Activated naive CD4-positive, alpha-beta T cell treated with anti-CD3 and anti-CD28 coated beads, Interleukin-2, amount 50 U/mL, for 16 hours (primary cell): Measurements from ENCODE around the gene HDGFL2.
"Not testable (repeated sequence)": the region's sequence is repeated elsewhere in the genome, so short reads cannot be mapped to it uniquely, and the experiment has no call there.

Experiments used
- DNase-seq: peaks from one replicate; pipeline ENCODE4 v3.0.0-alpha.2; 2020

The HDGFL2 gene

DNA sequence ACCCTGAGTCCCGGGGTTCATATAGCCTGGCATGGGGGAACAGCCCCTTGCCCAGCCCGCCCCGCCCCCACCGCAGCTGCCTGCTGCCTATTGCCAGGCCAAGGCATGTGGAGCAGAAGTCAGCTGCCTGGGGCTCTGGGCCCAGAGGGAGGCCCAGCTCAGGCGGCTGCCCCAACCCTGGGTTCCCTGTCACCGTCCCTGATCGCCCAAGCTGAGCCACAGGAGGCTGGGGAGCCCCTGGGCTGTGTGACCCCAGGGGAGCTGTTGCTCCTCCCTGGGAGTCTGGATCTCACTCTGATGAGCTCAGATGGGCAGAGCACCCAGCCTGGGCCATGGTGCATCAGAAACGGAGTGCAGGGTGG lies 44.8 kb downstream of the HDGFL2 start:
- no peak for DNase-seq

DNA sequence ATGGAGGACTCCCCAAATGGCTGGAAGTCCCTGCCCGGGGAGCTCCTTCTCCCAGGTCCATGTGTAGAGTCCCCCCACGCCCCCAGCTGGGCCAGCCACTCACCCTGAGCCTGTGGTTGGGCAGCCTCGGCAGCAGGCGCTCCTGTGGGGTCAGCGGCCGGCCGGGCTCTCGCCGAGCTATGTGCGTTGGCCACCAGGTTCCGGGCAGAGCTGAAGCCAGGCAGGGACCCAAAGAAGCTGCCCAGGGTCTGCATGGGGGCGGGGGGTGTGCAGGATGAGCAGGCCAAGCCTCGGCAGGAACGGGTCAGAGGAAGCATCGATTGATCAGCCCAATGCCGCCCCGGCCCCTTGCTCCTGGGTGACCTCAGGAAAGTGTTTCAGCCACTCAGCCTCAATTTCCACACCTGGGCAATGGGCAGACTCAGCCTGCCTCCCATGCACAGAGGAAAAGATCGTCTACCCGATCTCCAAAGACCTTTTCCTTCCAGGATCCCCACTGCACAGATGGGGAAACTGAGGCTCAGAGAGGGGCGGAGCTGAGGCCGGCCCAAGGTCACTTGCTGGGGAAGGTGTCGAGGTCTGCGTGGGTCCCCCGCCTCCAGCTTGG lies 45.5 kb downstream of the HDGFL2 start:
- no peak for DNase-seq

DNA sequence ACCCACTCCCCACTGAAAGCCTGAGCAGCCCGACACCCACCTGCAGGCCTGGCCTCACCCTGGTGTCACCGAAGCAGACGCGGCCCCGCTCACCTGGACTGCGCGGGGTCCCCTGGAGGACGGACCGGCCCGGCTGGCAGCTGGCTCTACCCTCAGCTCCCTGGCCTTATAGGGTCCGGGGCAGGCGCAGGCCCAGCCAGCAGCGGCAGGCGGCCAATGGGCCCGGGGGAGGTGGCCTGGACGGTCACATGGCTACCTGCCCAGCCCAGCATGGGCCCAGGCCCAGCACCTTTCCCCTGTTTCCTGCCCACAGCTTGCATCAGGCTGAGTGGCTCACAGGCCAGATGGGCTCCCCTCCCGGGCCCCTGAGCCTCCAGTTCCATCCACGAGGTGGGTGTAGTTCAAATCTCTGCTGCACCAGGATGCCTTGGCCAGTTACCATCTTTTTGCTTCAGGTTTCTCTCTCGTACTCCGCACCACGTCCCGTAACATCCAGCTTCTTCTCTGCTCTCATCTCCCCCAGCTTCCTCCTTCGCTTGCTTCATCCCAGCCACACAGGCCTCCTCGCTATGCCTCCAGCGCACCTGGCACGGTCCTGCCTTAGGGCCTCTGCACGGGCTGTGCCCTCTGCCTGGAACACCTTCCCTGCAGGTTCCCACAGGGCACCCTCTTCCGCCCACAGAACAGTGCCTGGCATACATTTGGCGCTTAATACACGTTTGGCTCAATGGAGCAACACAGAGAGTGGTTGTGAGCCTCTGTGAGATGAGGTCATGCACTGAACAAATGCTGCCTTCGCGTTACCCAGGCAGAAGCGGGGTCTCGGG lies 46.5 kb downstream of the HDGFL2 start, which contains the start of gene PLIN4:
TSS of gene PLIN4 (minus strand) at position 142 of the 827 bp plus-strand sequence. CDS start 214 bp downstream, outside the sequence.
- no peak for DNase-seq

DNA sequence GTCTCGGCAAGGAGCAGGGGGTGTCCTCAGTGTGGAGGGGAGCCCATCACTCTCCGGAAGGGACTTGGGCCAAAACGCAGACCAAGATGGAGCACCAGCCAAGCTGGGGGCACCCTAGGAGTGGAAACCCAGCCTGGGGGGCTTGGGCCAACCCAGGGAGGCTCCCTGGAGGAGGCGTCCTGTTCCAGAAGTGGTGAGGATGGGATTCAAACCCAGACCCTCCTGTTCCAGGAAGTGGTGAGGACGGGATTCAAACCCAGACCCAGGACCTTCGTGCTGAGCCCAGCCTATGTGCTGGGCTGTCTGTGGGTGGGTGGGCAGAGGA lies 47.0 kb downstream of the HDGFL2 start:
- DNase-seq = no peak

DNA sequence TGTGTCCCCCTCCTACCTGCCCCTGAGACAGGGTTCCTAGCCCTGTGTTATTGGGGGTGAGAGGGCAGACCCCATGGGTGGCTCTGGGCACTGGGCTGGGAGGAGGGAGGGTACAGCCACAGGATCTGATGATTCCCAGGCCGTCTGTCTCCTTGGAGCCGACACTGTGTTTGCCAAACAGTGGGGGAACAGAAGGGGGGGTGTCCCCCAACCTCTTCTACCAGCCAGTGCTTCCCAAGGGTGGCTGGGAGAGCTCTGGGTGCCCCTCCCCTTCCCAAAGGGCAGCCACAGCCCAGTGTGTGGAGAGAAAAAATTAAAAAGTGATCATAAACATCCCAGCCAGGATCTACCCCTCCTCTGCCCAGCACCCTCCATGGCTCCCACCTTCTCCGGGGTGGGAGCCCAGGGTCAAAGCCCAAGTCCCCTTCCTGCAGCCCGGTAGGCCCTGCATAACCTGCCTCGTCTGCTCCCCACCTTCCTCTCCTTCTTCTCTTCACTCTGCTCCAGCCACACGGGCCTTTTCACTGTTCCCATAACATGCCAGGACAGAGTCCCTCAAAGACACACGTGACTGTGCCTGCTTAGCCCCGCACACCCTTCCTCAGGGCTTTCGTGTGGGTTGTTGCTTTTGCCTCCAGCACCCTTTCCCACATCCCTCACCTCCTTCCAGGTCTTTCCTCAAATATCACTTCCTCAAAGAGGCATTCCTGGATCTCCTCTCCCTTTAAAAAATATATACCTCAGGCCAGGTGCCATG lies 47.6 kb downstream of the HDGFL2 start:
- DNase-seq = no peak

DNA sequence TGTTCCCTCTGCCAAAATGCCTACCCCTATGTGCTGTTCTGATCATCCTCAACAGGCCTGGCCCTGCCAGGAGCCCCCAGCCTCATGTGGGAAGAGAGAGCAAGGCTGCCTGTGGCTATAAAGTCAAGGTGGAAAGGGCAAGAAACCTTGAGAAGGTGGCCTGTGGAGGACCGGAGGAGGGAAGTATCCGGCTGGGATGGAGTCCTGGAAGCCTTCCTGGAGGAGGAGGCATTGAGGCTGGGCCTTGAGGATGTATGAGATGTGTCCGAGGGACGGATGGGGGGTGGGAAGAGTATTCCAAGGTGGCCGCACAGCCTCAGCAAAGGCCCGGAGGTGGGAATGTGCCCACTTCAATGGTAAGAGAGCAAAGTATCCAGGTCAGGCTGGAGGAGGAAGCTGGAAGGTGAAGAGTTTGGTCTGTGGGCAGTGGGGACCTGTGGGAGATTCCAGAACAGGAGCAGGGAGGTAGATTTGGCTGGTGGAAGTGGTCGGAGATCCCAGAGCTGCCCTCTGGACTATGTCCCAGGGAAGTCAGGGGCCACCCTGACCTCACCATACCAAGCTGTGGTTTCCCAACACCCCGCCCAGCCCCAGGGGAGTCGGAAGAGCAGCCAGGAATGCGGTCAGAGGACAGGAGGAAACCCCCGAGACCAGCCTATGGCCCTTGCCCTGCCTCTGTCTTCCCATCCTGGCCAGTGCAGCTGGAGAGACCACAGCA lies 49.2 kb downstream of the HDGFL2 start:
- DNase-seq = no peak

DNA sequence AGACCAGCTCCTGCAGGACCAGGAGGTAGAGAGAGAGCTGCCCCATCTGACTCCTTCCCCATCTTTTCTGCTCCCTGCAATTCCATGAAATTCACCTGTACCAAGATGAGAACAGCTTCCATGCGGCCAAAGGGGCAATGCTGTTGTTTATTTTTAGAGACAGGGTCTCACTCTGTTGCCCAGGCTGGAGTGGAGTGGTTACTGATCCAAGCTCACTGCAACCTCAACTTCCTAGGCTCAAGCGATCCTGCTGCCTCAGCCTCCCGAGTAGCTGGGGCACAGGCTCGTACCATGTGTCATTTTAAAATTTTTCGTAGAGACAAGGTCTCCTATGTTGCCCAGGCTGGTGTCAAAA lies 49.8 kb downstream of the HDGFL2 start:
- DNase-seq = no peak

DNA sequence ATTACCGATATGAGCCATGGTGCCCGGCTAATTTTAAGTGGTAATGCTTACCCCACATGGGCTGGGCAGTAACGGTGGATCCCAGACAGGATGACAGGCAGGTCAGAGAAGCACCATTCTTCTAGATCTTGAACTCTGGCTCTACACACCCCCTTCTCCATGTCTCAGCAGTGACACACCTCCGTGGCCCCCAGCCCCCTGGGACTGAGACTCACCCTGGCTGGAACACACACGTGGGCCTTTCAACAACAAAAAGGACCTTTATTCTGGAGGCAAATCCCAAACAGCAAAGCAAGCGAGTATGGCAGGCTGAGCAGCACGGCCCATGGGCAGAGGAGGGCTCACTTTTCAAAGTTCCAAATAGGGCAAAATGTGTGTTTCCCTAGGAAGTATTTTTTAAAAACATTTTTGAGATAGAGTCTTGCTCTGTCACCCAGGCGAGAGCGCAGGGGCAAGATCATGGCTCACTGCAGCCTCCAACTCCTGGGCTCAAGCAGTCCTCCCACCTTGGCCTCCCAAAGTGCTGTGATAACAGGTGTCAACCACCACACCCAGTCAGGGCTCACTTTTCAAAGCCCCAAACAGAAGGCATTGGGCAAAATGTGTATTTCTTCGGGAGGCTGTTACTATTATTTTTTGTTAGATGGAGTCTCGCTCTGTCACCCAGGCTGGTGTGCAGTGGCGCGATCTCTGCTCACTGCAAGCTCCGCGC lies 50.4 kb downstream of the HDGFL2 start:
- no peak for DNase-seq

DNA sequence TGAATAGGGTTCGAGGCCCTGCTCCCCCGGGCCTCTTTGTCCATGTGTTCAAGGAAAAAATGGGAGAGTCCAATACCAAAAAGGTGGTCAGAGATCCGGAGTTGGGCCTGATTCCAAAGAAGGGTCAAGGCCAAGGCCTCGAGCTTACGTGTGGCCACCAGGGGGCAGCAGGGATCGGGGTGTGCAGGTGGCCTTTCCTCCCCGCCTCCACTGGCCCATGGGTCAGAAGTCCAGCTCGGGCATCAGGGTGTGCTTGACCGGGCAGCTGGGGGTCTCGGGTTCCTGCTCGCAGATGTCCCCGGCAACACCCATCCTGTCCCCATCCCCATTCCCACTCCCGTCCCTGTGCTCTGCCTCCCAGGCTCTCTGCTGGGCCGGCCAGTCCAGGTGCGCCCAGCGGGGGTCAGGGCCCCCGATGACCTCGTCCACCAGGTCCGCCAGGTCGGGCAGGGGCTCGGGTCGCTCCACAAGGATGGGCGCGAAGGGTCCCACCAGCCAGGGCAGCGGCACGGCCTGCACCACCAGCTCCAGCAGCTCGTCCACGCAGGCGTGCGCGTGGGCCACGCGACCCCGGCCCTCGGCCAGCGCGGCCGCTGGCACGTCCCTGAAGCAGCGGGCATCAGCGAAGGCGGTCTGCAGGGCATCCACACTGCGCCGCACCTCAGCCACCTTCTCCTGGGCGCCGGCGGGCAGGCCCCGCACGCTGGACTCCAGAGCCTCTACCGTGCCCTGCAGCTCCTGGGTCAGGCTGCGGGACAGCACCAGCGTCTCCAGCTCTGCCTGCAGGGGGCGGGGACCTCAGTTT lies 51.4 kb downstream of the HDGFL2 start:
- DNase-seq = no peak

DNA sequence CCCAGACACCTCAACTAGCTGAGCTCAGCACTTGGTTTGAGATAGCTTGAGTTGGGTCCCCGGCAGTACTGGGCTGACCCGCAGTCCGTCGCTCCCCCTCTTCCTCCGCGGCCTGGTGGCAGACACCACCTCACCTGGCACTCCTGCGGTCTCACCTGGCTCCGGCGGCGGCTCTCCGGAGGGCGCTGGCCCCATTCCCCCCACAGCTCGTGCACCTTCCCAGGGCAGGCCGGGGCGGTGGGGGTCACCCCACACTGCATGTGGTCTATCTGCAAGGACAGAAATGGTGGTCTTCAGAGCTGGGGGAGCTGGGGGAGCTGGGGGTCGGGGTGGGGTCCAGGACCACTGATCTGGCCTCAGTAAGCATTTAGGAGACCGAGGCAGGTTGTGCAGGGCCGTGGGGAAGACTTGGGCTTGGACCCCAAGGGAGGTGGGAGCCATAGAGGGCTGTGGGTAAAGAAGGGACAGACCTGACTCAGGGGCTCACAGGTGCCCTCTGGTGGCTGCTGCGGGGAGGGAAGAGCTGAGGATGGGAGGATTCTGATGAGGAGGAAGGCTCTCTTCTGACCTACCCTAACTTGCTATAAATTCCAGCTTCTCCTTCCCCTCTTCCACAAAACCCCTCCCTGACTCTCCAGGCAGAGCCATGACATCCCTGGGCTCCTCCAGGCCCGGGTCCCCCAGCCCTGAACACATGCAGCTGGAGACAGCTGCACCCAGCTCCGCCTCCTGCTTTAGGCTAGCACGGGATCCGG lies 52.9 kb downstream of the HDGFL2 start:
- peak; percentile 72 for DNase-seq

DNA sequence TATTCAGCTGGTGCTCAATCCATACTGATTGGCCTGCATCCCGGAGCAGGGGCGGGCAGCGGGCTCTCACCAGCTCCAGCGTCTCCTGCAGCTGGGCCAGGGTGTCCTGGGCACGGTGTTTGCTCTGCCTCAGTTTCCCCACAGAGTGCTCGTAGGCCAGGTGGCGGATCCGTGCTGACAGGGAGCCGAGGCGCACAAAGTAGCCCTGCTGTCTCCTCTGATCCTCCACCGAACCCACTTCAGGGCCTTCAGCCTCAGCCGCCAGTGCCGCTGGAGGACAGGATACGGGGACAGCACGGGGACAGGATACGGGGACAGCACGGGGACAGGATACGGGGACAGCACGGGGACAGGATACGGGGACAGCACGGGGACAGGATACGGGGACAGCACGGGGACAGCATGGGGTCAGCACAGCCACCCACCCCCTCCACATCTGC lies 53.5 kb downstream of the HDGFL2 start:
- DNase-seq = no peak

DNA sequence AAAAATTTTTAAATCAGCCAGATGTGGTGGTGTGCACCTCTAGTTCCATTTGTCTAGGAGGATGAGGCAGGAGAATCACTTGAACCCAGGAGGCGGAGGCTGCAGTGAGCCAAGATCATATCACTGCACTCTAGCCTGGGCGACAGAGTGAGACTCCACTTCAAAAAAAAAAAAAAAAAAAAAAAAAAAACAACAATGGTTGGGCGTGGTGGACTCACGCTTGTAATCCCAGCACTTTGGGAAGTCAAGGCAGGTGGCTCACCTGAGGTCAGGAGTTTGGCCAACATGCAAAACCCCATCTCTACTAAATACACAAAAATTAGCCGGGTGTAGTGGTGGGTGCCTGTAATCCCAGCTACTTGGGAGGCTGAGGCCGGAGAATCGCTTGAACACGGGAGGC lies 55.3 kb downstream of the HDGFL2 start:
- not testable (repeated sequence) for DNase-seq

DNA sequence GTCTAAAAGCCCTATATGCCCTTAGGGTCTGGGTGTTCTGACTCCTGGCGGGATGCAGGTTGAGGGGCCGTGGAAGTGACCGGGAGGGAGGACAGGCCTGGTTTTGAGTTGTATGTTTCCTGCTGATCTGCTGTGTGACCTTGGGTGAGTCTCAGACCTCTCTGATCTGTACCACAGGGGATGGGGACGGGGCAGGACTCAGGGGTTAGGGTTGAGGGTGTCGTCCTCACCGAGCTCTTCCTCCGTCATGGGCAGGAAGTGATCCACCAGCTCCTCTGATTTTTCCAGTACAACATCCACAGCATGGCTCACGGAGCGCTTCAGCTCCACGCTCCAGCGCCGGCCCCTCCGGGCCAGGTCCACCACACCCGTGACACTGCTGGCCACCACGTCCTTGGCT lies 56.7 kb downstream of the HDGFL2 start:
- no peak for DNase-seq

DNA sequence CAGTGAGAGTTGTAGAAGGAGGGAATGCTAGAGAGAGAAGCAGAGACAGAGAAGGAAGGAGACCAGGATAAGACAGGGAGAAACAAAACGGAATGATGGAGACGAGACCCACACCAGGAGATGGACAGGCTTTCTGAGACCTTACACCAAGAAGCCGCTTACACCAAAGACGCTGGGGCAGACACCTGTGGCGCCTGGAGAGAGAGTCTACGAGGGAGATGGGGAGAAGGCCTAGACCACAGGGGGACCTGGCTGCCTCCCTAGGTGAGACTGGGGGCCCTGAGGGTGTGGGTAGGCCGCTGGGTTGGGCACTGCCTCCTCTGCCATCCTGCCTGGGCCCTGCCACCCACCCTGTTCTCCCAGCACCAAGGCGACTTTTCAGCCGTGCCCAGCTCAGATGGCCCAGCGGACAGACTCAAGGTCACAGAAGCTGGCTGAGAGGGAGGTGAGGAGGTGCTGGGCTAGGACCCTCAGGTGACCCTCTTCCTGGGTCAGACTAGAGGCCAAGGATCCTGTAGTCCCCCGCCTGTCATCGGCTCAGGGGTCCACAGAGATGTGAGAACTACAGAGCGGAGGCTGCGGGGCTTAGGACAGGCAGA lies 57.9 kb downstream of the HDGFL2 start:
- no peak for DNase-seq

DNA sequence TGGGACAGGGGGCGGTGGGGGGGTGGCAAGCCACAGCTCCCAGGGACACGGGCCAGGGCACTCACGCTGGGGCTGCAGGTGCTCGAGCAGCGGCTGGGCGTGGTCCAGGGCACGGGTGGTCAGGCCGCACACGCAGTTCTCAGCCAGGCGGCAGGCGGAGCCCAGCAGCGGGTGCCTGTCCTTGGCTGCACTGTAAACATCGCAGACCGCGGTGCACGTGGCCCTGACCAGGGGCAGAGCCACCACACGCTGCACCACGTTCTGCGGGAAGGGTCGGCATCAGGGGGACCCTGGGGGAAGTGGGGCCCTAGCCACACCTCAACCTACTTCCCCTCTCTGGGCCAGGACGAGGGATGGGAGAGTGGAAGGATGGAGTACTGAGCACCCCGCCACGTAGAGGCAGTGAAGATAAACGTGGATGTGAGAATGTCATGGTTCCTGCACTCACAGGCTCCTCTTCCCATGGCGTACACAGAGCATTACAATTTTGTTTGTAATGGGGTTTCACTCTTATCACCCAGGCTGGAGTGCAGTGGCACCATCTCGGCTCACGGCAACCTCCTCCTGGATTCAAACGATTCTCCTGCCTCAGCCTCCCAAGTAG lies 59.6 kb downstream of the HDGFL2 start:
- no peak for DNase-seq

DNA sequence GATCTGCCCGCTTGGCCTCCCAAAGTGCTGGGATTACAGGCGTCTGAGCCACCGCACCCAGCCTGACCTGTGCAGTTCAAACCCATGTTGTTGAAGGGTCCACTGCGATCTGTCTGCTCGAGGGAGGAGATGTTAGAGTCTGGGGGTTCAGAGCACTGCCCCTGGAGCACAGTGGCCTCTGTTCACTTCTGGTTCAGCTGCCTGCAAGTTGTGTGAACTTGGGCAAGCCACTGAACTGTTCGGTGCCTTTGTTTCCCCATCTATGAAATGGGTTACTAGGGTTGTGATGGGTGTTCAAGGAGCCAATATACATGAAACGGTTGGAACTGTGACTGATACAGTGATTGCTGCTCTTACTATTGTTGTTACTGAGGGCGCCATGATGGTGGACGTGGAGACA lies 61.2 kb downstream of the HDGFL2 start:
- DNase-seq = no peak

DNA sequence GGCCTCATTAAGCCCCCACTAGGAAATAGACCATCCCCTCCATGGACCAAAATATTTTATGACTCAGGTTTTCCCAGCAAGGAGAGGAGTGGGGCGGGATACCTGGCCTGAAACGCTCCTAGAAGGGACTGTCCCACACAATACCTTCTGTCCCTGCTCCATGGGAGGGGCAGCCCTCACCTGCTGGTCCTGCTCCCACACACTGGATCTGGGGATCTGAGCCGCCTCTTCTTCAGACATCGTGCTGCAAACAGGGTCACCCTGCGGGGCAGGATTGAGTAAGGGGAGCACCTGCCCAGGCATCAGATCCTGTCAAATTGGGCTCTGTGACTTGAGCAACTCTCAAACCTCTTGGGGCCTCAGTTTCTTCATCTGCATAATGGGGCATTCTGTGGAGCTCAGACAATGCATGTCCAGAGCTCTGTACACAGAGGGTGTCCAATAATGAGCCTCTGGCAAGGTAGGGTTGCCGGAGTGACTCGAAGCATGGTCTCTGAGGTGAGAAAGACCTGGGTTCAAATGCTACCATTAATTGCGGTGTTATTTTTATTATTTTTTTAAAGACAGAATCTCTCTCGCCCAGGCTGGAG lies 61.8 kb downstream of the HDGFL2 start:
- DNase-seq = no peak

DNA sequence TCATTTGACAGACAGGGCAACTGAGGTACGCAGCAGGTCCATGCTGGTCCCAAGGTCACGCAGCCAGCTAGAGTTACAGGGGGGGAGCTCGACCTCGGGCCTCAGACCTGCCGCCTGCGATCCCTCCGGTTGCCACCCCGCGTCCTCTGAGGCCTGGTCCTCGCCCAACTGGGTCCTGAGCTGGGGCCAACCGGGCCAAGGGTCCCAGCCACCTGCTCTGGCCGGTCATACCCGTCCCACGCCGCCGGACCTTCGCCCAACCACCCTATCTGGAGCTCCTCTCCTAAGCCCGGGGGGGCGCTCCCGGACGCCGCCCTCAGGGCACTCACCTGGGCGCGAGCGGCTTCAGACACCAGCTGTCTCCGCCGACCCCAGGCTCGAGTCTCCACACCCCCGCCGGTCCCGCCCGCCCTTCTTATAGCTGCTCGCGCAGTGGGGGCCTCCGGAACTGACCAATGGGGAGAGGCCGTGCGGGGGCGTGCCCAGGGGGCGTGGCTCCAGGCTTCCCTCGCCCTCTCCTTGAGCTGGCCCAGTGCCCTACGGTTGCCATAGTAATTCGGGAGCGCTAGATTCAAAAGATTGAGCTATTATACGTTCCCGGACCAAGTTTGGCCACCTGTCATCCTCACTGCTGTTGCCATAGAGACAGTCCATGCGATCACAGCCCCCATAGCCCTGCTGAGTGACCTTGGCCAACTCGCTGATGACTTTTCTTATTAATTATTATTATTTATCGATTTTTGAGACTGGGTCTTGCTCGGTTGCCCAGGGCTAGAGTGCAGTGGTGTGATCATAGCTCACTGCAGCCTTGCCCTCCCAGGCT lies 63.0 kb downstream of the HDGFL2 start, which contains the start of gene PLIN5:
TSS of gene PLIN5 (minus strand) at position 389 of the 823 bp plus-strand sequence. CDS start 1,150 bp downstream, outside the sequence.
- peak; percentile 56 for DNase-seq

DNA sequence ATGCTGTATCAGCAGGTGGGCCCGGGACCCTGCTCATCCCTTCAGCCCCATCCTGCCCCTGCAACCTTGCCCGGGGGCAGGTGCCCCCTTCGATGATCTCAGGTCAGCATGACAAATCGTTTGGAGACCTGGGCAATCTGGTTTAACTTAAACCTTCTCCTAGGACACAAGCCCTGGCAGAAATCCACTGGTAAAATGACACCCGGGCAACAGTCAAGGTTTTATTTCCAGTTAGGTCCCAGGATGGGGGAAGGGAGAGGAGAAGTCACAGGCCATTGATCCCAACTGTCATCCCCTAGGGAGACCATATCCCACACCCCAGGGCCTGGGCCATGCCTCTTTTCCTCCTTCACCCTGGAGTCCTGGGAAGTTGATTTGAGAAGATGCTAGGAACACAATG lies 64.7 kb downstream of the HDGFL2 start:
- no peak for DNase-seq
